HS-27A (cell line): ENCODE data around the gene GLT6D1.

Source experiments
- DNase-seq: peaks from one replicate; pipeline ENCODE4 v3.0.0-alpha.2; 2012; ENCODE audit warnings: low read depth, missing footprints

GLT6D1 gene

GRCh38 chr9:135584934-135585333 is 54.4 kb downstream of the GLT6D1 start:
- no peak for DNase-seq

GRCh38 chr9:135584371-135584770 is 55.0 kb downstream of the GLT6D1 start:
- DNase-seq, result no peak

- DNase-seq, result no peak
These were observed 55.7 kb downstream of the GLT6D1 start for GRCh38 chr9:135583688-135584011.

GRCh38 chr9:135582966-135583687 is 56.2 kb downstream of the GLT6D1 start:
- no peak for DNase-seq

- no peak for DNase-seq
These were observed 56.8 kb downstream of the GLT6D1 start for GRCh38 chr9:135582541-135582940.

- DNase-seq, result no peak
These were observed 57.5 kb downstream of the GLT6D1 start for GRCh38 chr9:135581636-135582426.

- DNase-seq, result no peak
These were observed 58.5 kb downstream of the GLT6D1 start for GRCh38 chr9:135580664-135581380.

- no peak for DNase-seq
These were observed 59.3 kb downstream of the GLT6D1 start for GRCh38 chr9:135579889-135580660.

- no peak for DNase-seq
These were observed 60.0 kb downstream of the GLT6D1 start for GRCh38 chr9:135579356-135579755.

GRCh38 chr9:135577256-135577655 is 62.1 kb downstream of the GLT6D1 start:
- DNase-seq, result no peak

GRCh38 chr9:135575995-135576631 is 63.2 kb downstream of the GLT6D1 start:
- no peak for DNase-seq

GRCh38 chr9:135574943-135575342 is 64.4 kb downstream of the GLT6D1 start:
- DNase-seq, result no peak

- no peak for DNase-seq
These were observed 65.0 kb downstream of the GLT6D1 start for GRCh38 chr9:135574331-135574730.
